Cardiac ventricle fibroblast (primary cell): ENCODE results near the gene HINFP. TPM values are rescaled to one million over a fixed set of nuclear protein-coding genes. Genes with fewer than 3 reads are reported as not detected.

Experiments used
- total RNA-seq: library from RNA; depleted of rRNA; stranded (reverse); fragments of >200 nt; gene quantifications from 2 replicates; pipeline ENCODE4 v1.2.3, GENCODE V29; 2015

The HINFP gene
- 8.8 and 9.4 TPM in 2 replicates for total RNA-seq

GRCh38 chr11:119121008-119121810 lies at the start of gene HINFP:
Gene HINFP, plus strand, starts transcription at chr11:119121580. Its CDS starts 5,365 bp downstream, at chr11:119126945.

GRCh38 chr11:119084663-119085436 lies 36.5 kb upstream of the HINFP start, which contains the start of gene HMBS:
Gene HMBS, plus strand, starts transcription at chr11:119084881. Its CDS starts 153 bp downstream, at chr11:119085034.

GRCh38 chr11:119101759-119102423 lies 19.5 kb upstream of the HINFP start, which contains the start of gene DPAGT1:
Gene DPAGT1, minus strand, starts transcription at chr11:119101853. Its CDS starts 198 bp downstream, at chr11:119101655.

GRCh38 chr11:119106564-119107537 lies 14.5 kb upstream of the HINFP start, which contains the start of gene C2CD2L:
Gene C2CD2L, plus strand, starts transcription at chr11:119107344. Its CDS starts 398 bp downstream, at chr11:119107742.

GRCh38 chr11:119149018-119149785 lies 27.8 kb downstream of the HINFP start, which contains the start of gene ABCG4:
Gene ABCG4, plus strand, starts transcription at chr11:119149052. Its CDS starts 914 bp downstream, at chr11:119149966.

GRCh38 chr11:119168471-119169281 lies 47.3 kb downstream of the HINFP start, which contains the start of gene NLRX1:
Gene NLRX1, plus strand, starts transcription at chr11:119168725. Its CDS starts 2,679 bp downstream, at chr11:119171404.

Other genes starting within 250 kb of the HINFP start
- not detected in 2 replicates for gene CXCR5, start 237.7 kb upstream of the HINFP start, total RNA-seq
- 41.5 and 57.4 TPM in 2 replicates for gene BCL9L, start 195.7 kb upstream of the HINFP start, total RNA-seq
- not detected in 2 replicates for gene UPK2, start 165.3 kb upstream of the HINFP start, total RNA-seq
- gene FOXR1, start 149.8 kb upstream of the HINFP start, total RNA-seq: not detected in 2 replicates
- gene CENATAC, start 123.4 kb upstream of the HINFP start, total RNA-seq: 5.7 and 16.8 TPM in 2 replicates
- gene RPS25, start 103.2 kb upstream of the HINFP start, total RNA-seq: 2,131 and 3,333 TPM in 2 replicates
- 76.9 and 85.3 TPM in 2 replicates for gene TRAPPC4, start 102.8 kb upstream of the HINFP start, total RNA-seq
- gene SLC37A4, start 90.7 kb upstream of the HINFP start, total RNA-seq: 12.2 and 12.8 TPM in 2 replicates
- 79.2 and 89.9 TPM in 2 replicates for gene HYOU1, start 64.4 kb upstream of the HINFP start, total RNA-seq
- gene VPS11, start 53.8 kb upstream of the HINFP start, total RNA-seq: 25.2 and 25.4 TPM in 2 replicates
- 9.6 and 13.2 TPM in 2 replicates for gene HMBS, start 36.7 kb upstream of the HINFP start, total RNA-seq
- 20.3 and 30.8 TPM in 2 replicates for gene DPAGT1, start 19.7 kb upstream of the HINFP start, total RNA-seq
- gene C2CD2L, start 14.2 kb upstream of the HINFP start, total RNA-seq: 3.9 and 4.6 TPM in 2 replicates
- gene ABCG4, start 27.5 kb downstream of the HINFP start, total RNA-seq: 0.10 and 0.31 TPM in 2 replicates
- gene NLRX1, start 47.1 kb downstream of the HINFP start, total RNA-seq: 17.7 and 20.2 TPM in 2 replicates
- not detected in 2 replicates for gene NHERF4, start 63.9 kb downstream of the HINFP start, total RNA-seq
- gene CBL, start 84.8 kb downstream of the HINFP start, total RNA-seq: 6.3 and 7.1 TPM in 2 replicates
- 153 and 177 TPM in 2 replicates for gene MCAM, start 195.6 kb downstream of the HINFP start, total RNA-seq
- 16.1 and 16.2 TPM in 2 replicates for gene RNF26, start 212.9 kb downstream of the HINFP start, total RNA-seq
- 28.5 and 36.9 TPM in 2 replicates for gene C1QTNF5, start 219.3 kb downstream of the HINFP start, total RNA-seq
- 0.12 TPM in 1 of 2 replicates, not detected in the other for gene MFRP, start 225.1 kb downstream of the HINFP start, total RNA-seq